Neural cell (in vitro differentiated cells): ENCODE data around the gene SLF2. TPM values are rescaled to one million over a fixed set of nuclear protein-coding genes. Genes with fewer than 3 reads are reported as not detected.
A peak's percentile ranks its signal among the peaks of the same experiment; 100 is the strongest.

Experiments used
- H2AFZ ChIP-seq: fragments of 200-600, 300-800 bp; sonication (generic), shearing (Covaris generic); 2 replicates; pipeline ENCODE4 v1.6.0; 2014; ENCODE audit warnings: low read depth, mild to moderate bottlenecking, antibody characterized with exemption, low read length, moderate library complexity
- H3F3A ChIP-seq: fragments of 200-600 bp; shearing (Covaris generic); 2 replicates; pipeline ENCODE4 v1.6.1; 2016; ENCODE audit warnings: mild to moderate bottlenecking, moderate library complexity, mixed read lengths, antibody characterized with exemption, low read length; ENCODE audit not compliant: insufficient read depth, poor library complexity, severe bottlenecking
- H3K27ac ChIP-seq: fragments of 200-600, 300-800 bp; sonication (generic), shearing (Covaris generic); 2 replicates; pipeline ENCODE4 v1.5.1; 2014; ENCODE audit warnings: mild to moderate bottlenecking, low read length, moderate library complexity
- H3K27me3 ChIP-seq: fragments of 300-800, 200-600 bp; sonication (generic), shearing (Covaris generic); 2 replicates; pipeline ENCODE4 v1.6.0; 2014; ENCODE audit warnings: mild to moderate bottlenecking, low read depth, low read length, moderate library complexity; ENCODE audit not compliant: insufficient read depth
- H3K36me3 ChIP-seq: fragments of 300-800, 200-600 bp; sonication (generic), shearing (Covaris generic); 2 replicates; pipeline ENCODE4 v1.5.1; 2014; ENCODE audit warnings: mild to moderate bottlenecking, antibody characterized with exemption, low read length, moderate library complexity; ENCODE audit not compliant: insufficient read depth
- H3K4me2 ChIP-seq: fragments of 300-800, 200-600 bp; sonication (generic), shearing (Covaris generic); 2 replicates; pipeline ENCODE4 v1.6.0; 2014; ENCODE audit warnings: mild to moderate bottlenecking, low read length
- H3K4me3 ChIP-seq: fragments of 300-800, 200-600 bp; sonication (generic), shearing (Covaris generic); 2 replicates; pipeline ENCODE4 v1.5.1; 2014; ENCODE audit warnings: mild to moderate bottlenecking, low read length, moderate library complexity
- H3K79me2 ChIP-seq: fragments of 200-600 bp; shearing (Covaris generic); replicated peaks from 2 replicates; pipeline ENCODE4 v1.6.0; 2014; ENCODE audit warnings: mild to moderate bottlenecking, low read length, moderate library complexity; ENCODE audit not compliant: insufficient read depth
- H3K9ac ChIP-seq: fragments of 300-800, 200-600 bp; sonication (generic), shearing (Covaris generic); 2 replicates; pipeline ENCODE4 v1.6.1; 2016; ENCODE audit warnings: mild to moderate bottlenecking, low read length, mixed read lengths
- H3K9me2 ChIP-seq: fragments of 200-600 bp; shearing (Covaris generic); 2 replicates; pipeline ENCODE4 v1.6.1; 2016; ENCODE audit warnings: mild to moderate bottlenecking, low read length, mixed read lengths; ENCODE audit not compliant: insufficient read depth
- H3K9me3 ChIP-seq: fragments of 200-600, 300-800 bp; sonication (generic), shearing (Covaris generic); 2 replicates; pipeline ENCODE4 v1.6.1; 2016; ENCODE audit warnings: mild to moderate bottlenecking, mixed run types, low read length, moderate library complexity, mixed read lengths
- H4K20me1 ChIP-seq: fragments of 200-600 bp; shearing (Covaris generic); 2 replicates; pipeline ENCODE4 v1.6.1; 2016; ENCODE audit warnings: mild to moderate bottlenecking, mixed run types; ENCODE audit not compliant: insufficient read depth
- CTCF ChIP-seq: fragments of 450-650 bp; IDR thresholded peaks from 2 replicates; pipeline ENCODE4 v1.5.1; 2014; ENCODE audit warnings: antibody characterized with exemption, mild to moderate bottlenecking, moderate library complexity; ENCODE audit not compliant: poor library complexity, severe bottlenecking
- EP300 ChIP-seq: fragments of 450-650 bp; conservative IDR thresholded peaks from 2 replicates; pipeline ENCODE4 v1.6.1; 2014; ENCODE audit warnings: antibody characterized with exemption, mild to moderate bottlenecking, moderate library complexity; ENCODE audit not compliant: poor library complexity, severe bottlenecking
- EZH2 ChIP-seq: fragments of 200-600, 300-800 bp; shearing (Covaris generic), sonication (generic); IDR thresholded peaks from 2 replicates; pipeline ENCODE4 v1.6.1; 2014; ENCODE audit warnings: antibody characterized with exemption, low read length, borderline replicate concordance, mild to moderate bottlenecking; ENCODE audit not compliant: insufficient read depth, poor library complexity, severe bottlenecking
- MXI1 ChIP-seq: fragments of 450-650 bp; conservative IDR thresholded peaks from 2 replicates; pipeline ENCODE4 v1.6.1; 2014; ENCODE audit warnings: antibody characterized with exemption, mild to moderate bottlenecking; ENCODE audit not compliant: poor library complexity, severe bottlenecking
- POLR2AphosphoS5 ChIP-seq: IDR thresholded peaks from 2 replicates; pipeline ENCODE4 v1.6.1; 2012
- RAD21 ChIP-seq: fragments of 450-650 bp; conservative IDR thresholded peaks from 2 replicates; pipeline ENCODE4 v1.6.1; 2014; ENCODE audit warnings: antibody characterized with exemption, mild to moderate bottlenecking, moderate library complexity
- REST ChIP-seq: IDR thresholded peaks from 2 replicates; pipeline ENCODE4 v1.6.1; 2012; ENCODE audit warnings: borderline replicate concordance
- SMC3 ChIP-seq: fragments of 450-650 bp; conservative IDR thresholded peaks from 2 replicates; pipeline ENCODE4 v1.6.1; 2014; ENCODE audit warnings: antibody characterized with exemption, mild to moderate bottlenecking, moderate library complexity; ENCODE audit not compliant: poor library complexity
- TAF1 ChIP-seq: IDR thresholded peaks from 2 replicates; pipeline ENCODE4 v1.6.1; 2012; ENCODE audit warnings: low read depth
- polyA plus RNA-seq: library from polyadenylated mRNA; depleted of rRNA; stranded (reverse); fragments of >200 nt; gene quantifications from 2 replicates; pipeline ENCODE4 v1.2.3, GENCODE V29; 2014

Gene SLF2
- polyA plus RNA-seq, 1 donor from 2014 or later: 43.0 TPM

- Histone ChIP-seq H3K27ac (peak overlapping the region; percentile 85), H3K9me3 (no peaks in the 10 kb centered on the region), H3K36me3 (no peaks in the 10 kb centered on the region), H3K4me3 (peak overlapping the region; percentile 88), H3K4me2 (peak overlapping the region; percentile 69), H3K9me2 (no peaks in the 10 kb centered on the region), H2AFZ (peak overlapping the region; percentile 10), H3K79me2 (peaks cover 22% of the 10 kb centered on the region), H3K9ac (peak overlapping the region; percentile 96), H4K20me1 (no peaks in the 10 kb centered on the region), H3F3A (no peaks in the 10 kb centered on the region), H3K27me3 (peaks cover 10% of the 10 kb centered on the region)
- TF ChIP-seq TAF1 (no peak), CTCF (no peak), EP300 (peak; percentile 59), SMC3 (no peak), POLR2AphosphoS5 (peak; percentile 75)
Measured at GRCh38 chr10:100998183-100998990, 85.6 kb downstream of the SLF2 start.

GRCh38 chr10:100998991-100999741 lies 86.4 kb downstream of the SLF2 start:
- TF ChIP-seq EP300: peak; percentile 33
- peak; percentile 65 for TF ChIP-seq RAD21
- TF ChIP-seq CTCF: peak; percentile 96
- no peak for TF ChIP-seq EZH2
- peak; percentile 54 for TF ChIP-seq TAF1
- TF ChIP-seq REST: peak; percentile 25
- TF ChIP-seq MXI1: peak; percentile 65
- TF ChIP-seq POLR2AphosphoS5: peak; percentile 79
- TF ChIP-seq SMC3: peak; percentile 78
- Histone ChIP-seq H3K9me2 (no peaks in the 10 kb centered on the region), H3K9me3 (no peaks in the 10 kb centered on the region), H2AFZ (peak overlapping the region; percentile 85), H3K27ac (peak overlapping the region; percentile 85), H3K27me3 (peaks cover 10% of the 10 kb centered on the region), H3K9ac (peak overlapping the region; percentile 96), H3K4me2 (peak overlapping the region; percentile 69), H3K36me3 (no peaks in the 10 kb centered on the region), H4K20me1 (no peaks in the 10 kb centered on the region), H3K79me2 (peaks cover 22% of the 10 kb centered on the region), H3K4me3 (peak overlapping the region; percentile 88), H3F3A (no peaks in the 10 kb centered on the region)
